OCI-LY7 (cell line): ENCODE results near the gene LUC7L.

ENCODE experiments used
- EZH2phosphoT487 ChIP-seq: fragments of 200-600 bp; sonication (generic); IDR thresholded peaks from 2 replicates; pipeline ENCODE4 v1.6.1; 2018; ENCODE audit warnings: low read depth, borderline replicate concordance, mild to moderate bottlenecking, mixed run types, antibody characterized with exemption, low read length, moderate library complexity, mixed read lengths
- TF ChIP-seq, protein P1 (sequence below): fragments of 200-600 bp; sonication (generic); conservative IDR thresholded peaks from 2 replicates; pipeline ENCODE4 v1.5.1; 2014; ENCODE audit warnings: mild to moderate bottlenecking, antibody characterized with exemption, low read length, moderate library complexity, mixed read lengths

DNA sequence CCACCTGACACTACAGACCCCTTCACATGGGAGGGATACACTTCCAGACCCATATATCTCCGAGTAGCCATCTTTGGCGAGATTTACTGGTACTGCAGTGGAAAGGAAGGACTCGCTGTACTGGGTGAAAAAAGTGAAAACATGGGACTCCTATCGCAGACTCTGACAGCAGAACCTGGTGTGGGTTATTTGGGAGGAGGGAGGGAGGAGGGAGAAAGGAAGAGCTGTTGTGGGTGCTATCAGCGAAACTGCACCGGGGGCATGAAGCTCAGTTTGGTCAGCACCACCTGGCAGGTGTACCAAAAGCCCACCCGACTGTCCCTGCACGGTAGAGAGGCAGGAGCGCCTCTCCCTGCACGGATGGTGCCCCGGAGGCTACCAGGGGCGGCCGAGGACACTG lies 44.0 kb downstream of the LUC7L start:
- TF ChIP-seq, protein P1, sequence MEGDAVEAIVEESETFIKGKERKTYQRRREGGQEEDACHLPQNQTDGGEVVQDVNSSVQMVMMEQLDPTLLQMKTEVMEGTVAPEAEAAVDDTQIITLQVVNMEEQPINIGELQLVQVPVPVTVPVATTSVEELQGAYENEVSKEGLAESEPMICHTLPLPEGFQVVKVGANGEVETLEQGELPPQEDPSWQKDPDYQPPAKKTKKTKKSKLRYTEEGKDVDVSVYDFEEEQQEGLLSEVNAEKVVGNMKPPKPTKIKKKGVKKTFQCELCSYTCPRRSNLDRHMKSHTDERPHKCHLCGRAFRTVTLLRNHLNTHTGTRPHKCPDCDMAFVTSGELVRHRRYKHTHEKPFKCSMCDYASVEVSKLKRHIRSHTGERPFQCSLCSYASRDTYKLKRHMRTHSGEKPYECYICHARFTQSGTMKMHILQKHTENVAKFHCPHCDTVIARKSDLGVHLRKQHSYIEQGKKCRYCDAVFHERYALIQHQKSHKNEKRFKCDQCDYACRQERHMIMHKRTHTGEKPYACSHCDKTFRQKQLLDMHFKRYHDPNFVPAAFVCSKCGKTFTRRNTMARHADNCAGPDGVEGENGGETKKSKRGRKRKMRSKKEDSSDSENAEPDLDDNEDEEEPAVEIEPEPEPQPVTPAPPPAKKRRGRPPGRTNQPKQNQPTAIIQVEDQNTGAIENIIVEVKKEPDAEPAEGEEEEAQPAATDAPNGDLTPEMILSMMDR: no peak
- no peak for TF ChIP-seq EZH2phosphoT487
